GM21423 (cell line): ENCODE results near the gene SPACA9.

Experiments
- ATAC-seq: cut with Tn5 transposase; IDR thresholded peaks from one replicate; pipeline ENCODE4 v1.9.1; 2021; ENCODE audit warnings: mild to moderate bottlenecking, moderate library complexity; ENCODE audit not compliant: unreplicated experiment

Gene SPACA9

DNA sequence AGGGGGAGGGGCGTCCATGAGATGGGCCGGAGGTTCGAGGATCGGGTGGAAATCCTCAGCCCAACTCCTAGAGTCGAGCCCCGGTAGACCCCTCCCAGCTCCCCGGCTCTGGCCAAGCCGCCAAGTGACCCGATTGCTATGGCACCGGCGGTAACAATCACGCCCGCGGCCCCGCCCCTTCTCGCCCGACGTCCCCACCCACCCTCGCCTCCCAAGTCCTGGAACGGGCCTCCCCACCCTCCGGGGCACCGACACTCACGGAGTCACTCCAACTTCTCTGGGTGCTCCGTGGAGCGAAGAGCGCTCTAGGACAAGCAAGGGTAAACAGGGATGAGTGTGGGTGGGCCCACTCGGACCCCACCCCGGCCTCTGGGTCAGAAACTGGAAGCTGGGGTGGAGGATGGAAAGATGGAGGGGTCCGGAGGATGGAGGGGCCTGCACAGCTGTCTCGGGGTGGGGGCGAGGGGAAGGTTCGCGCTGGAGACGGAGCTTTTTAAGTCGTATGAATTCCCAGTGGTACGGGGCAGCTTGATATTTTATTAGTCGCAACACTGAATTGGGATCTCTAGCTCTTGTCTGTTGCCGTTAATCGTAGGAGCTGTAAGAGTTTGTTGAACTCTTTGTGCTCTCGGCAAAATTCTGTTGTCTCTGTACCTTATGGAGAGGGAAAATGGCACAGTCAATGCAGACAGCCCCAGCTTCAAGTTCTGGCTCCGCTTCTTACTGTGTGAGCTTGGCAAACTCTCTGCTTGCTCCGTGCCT lies at the start of gene SPACA9:
Gene SPACA9, plus strand, starts transcription at position 204 of the 762 bp plus-strand sequence. CDS start 5,050 bp downstream, outside the sequence.
- ATAC-seq: no peak

DNA sequence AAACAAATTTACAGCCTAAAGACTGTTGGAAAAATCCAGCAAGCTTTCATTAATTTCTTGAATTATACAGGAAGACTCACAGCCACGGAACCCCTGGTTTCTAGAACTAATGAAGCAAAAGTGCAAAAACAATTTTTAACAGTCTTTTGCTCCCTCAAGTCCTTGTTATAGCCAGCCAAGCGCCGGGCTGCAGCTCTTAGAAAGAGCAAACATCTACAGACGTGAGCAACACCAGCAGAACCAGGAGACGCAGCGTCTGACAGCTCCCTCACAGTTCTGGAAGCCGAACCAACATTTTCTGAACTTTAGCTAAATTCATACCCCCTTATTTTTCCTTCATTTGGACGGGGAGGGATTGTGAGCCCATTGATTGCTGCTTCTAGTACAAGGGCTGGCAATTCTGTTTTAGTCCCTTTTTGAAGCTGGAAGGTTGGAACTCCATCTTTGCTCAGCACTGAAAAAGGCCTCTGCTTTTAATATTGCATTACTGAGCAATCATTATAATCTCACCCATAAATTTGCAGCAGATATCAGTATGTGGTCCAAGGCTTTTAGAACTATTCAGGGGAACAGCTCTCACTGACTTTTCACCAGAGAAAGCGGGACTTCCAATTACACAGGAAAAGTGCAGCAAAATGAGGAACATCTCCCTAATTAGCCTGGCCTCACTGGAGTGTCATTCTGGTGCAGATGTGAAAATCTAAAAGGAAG lies 46.4 kb upstream of the SPACA9 start:
- no peak for ATAC-seq

DNA sequence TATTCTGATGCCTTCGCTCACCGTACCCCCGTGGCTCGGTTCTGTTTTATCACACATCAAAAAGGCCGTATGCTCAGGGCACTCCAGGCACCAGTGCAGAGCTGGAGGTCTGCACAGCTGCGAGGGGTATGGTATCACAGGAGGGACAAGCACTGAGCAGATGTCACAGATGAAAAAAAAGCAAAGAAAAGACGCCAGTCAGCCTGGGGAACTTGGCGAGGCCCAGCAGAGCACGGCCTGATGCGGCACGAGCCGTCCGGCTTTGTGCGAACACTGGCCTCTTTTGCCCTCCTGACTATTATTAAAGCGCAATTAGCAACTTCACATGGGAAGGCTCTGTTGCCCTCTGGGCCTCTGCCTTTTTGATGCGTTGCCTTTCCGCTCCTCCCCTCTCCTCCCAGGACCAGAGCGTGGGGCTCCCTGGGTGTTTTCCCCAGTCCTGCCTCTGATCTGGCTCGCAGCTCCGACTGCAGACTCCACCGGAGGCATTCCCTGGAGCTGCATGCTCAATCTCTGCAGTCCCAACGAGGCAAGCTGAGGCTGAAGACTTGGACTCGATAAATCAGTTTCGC lies 45.1 kb upstream of the SPACA9 start:
- no peak for ATAC-seq

GRCh38 chr9:132834343-132834742 lies 44.4 kb upstream of the SPACA9 start:
- ATAC-seq: no peak

GRCh38 chr9:132837501-132838286 lies 41.0 kb upstream of the SPACA9 start:
- ATAC-seq: no peak

DNA sequence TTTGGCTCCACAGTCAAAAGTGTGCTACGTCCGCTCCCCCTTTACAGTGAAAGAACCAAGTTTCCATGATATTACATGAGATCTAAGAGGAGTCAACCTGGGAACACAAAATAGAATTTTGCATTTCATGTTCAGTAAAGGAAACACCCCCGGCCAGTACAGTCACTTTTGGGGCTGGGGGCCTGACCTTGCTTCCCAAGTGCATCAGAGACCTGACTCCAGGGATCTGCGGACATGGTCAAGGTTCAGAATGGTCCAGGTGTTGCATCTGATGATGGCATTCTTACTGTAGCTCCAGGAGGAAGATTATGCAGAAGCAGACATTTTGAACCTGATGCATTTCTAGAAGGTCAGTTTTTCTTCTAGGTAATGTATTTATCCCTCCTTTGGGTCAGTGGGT lies 40.4 kb upstream of the SPACA9 start:
- ATAC-seq: no peak

DNA sequence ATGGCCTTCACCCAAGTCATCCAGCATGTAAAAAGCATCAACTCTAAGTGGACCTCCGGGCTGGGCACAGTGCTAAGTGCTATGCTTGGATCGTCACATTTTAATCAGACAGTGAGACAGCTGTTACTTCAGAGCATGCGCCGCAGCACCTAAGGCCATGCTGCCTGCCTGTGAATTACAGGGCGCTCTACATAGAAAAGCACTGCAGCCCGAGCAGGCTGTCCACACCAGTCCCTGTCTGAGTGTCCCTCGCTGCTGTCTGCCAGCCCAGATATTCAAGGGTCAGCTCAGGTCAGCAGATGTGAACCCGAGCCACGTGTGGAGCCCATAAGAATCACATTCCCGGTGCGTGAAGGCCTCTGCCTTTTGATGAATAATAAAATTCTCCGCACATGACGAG lies 37.7 kb upstream of the SPACA9 start:
- no peak for ATAC-seq

GRCh38 chr9:132842124-132843044 lies 36.3 kb upstream of the SPACA9 start:
- no peak for ATAC-seq

DNA sequence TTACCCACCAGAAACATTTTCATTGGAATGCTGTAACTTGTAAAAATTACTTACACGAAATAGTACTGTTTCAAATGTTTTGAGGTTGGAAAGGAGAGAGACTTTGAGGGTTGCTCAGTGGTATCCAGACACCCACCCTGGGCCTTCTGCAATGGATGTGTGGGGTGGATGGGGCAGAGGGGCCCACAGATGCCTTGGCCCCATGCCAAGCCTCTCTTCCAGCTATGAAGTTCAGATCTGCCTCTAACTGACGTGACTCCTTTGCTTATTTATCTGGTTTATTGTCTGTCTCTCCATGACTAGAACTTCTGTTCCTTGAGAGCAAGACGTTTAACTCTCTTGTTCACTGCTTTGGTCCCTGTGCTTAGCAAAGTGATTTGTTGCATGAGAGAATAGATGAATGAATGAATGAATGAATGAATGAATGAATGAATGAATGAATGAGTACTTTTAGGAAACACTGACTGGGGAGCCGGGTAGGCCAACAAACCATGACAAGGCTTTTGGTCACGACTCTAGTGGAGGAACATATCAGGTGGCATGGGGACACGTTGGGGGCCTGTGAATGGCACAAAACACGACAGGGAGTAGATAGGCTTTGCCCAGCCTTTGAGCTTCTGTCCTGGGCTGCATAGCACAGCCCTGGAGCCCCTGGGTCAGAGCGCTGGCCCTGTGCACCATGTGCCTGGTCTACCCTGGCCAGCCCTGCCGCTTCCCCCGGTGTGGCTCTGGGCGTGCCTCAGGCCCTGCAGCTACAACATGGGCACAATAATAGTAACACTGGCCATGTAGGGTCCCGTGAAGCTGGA lies 32.4 kb upstream of the SPACA9 start:
- ATAC-seq: no peak

- ATAC-seq: no peak
Measured at GRCh38 chr9:132846918-132847515, 31.7 kb upstream of the SPACA9 start.

DNA sequence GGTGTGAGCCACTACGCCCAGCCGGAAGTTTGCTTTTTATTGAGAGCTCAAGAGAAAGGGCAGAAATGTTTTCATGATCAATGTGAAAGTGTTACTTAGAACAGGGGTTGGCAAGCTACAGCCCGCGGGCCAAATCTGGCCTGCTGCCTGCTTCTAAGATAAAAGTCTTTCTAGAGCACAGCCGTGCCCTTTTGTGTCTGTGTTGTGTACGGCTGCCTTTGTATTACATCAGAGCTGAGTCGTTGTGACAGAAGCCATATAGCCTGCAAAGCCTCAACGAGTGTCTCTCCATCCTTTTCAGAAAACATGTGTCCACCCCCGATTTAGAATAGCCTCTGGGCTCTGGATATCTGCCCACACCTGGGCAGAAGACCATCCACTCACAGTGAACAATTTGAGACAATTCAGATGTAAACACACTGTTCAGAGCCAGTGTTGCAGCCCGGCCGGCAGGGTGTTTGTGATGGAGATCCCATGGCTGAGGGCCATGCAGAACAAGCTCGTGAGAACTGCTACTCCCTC lies 29.5 kb upstream of the SPACA9 start:
- no peak for ATAC-seq

DNA sequence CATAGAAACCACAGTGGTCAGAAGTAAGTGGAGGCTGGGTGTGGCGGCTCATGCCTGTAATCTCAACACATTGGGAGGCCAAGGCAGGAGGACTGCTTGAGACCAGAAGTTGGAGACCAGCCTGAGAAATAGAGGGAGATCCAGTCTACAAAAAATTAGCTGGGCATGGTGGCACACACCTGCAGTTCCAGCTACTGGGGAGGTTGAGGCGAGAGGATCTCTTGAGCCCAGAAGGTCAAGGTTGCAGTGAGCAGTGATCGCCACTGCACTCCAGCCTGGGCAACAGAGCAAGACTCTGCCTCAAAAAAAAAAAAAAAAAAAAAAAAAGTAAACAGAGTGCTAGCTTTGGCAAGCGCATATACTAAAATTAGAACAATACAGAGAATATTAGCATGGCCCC lies 25.2 kb upstream of the SPACA9 start:
- no peak for ATAC-seq

GRCh38 chr9:132854832-132855231 lies 23.9 kb upstream of the SPACA9 start:
- ATAC-seq: no peak

DNA sequence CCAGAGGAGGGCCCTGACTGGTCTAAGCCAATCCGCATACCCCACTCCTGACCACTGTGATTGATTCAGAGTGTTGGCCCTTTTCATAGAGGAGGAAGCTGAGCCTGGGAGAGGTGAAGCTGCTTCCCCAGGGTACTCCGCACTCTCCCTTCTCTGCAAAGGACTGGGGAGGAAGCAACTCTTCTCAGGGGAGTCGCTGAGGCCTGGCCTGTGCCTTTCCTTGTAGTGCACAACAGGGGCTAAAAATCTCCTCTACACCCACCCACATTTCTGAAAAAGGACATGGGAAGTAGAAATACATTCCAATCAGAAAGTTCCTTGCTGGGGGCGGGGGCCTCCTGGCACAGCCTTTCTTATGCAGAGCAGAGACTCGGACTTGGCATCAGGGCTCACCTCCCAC lies 22.8 kb upstream of the SPACA9 start:
- ATAC-seq: no peak

DNA sequence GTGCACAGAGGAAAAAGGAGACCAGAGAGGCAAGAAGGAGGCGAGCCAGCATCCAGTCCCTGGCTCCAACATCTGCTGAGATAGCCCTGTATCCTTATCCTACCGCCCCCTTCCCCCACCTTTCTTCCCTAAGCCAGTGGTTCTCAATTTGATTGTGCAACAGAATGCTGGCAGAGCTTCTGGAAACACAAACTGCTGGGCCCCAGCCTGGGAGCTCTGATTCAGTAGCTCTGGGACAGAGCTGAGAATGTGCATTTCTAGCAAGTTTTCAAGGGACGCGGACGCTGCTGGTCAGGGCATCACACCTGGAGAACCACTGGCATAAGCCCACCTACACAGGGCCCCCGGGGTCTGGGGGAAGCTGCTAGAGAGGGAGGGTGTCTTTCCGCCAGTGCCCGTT lies 21.7 kb upstream of the SPACA9 start:
- ATAC-seq: no peak

GRCh38 chr9:132857616-132858342 lies 20.9 kb upstream of the SPACA9 start:
- ATAC-seq: no peak

DNA sequence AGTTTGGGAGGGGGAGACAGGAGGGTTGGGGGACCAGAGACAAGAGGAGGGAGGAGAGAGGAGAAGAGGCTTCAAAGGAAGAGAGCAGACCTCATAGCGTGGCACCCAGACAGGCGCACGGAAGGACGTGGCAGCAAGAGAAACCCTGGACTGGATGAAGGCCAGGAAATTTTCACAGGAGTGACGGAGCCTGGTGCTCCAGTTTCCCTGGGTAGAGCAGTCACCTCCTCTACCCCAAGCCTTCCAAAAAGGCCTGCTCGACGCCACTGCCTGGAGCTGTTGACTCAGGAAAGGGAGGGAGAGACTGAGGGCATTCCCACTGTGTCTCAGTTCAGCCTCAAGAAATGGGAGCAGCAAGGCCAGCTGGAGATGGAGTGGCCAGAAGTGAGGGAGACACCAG lies 19.9 kb upstream of the SPACA9 start:
- no peak for ATAC-seq

GRCh38 chr9:132861666-132862065 lies 17.0 kb upstream of the SPACA9 start:
- no peak for ATAC-seq
